Bronchial epithelial cell (primary cell): ENCODE data around the gene SCART1. TPM values are rescaled to one million over a fixed set of nuclear protein-coding genes. Genes with fewer than 3 reads are reported as not detected.
"Not testable (repeated sequence)": the region's sequence is repeated elsewhere in the genome, so short reads cannot be mapped to it uniquely, and the experiment has no call there.

Experiments used
- DNase-seq: peaks from one replicate; pipeline ENCODE4 v3.0.0-alpha.2; 2010; ENCODE audit warnings: low read depth
- FAIRE-seq: peaks from 2 replicates; lab custom pipeline; 2011; peaks lifted over from hg19 to GRCh38; lab: Jason Lieb, UNC
- H3K27me3 ChIP-seq: 2 replicates; pipeline ENCODE4 v1.5.1; 2011; ENCODE audit warnings: low read length; ENCODE audit not compliant: control insufficient read depth, insufficient read depth
- H3K36me3 ChIP-seq: 2 replicates; pipeline ENCODE4 v1.5.1; 2011; ENCODE audit warnings: low read length; ENCODE audit not compliant: control insufficient read depth, insufficient read depth
- H3K4me3 ChIP-seq: 2 replicates; pipeline ENCODE4 v1.5.1; 2011; ENCODE audit warnings: mild to moderate bottlenecking, low read depth, low read length, control low read depth
- total RNA-seq: library from RNA; depleted of rRNA; stranded (reverse); fragments of >200 nt; gene quantifications from 2 replicates; pipeline ENCODE4 v1.2.1, GENCODE V29; 2014
- TF ChIP-seq, protein P1 (sequence below): IDR thresholded peaks from 2 replicates; pipeline ENCODE4 v1.5.1; 2011; ENCODE audit warnings: mild to moderate bottlenecking, moderate library complexity, low read length, control low read depth, inconsistent platforms; ENCODE audit not compliant: insufficient read depth, severe bottlenecking

SCART1 gene
- total RNA-seq, 1 donor from 2014 or later, result 1.1 TPM

DNA sequence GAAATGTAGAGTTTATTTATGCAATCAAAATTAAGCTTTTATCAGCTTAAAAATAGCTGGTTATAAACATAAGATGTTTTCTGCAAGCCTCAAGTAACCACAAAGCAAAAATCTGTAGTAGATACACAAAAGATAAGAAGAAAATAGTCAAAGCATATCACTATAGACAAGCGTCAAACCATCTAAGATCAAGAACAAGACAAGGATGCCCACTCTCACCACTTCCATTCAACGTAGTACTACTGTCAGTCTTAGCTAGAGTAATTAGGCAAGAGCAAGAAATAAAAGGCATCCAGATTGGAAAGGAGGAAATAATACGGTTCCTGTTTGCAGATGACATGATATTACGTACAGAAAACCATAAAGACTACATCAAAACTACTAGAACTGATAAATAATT is 56.0 kb downstream of the SCART1 start:
- Histone ChIP-seq H3K27me3 (no peaks in the 10 kb centered on the region), H3K4me3 (no peak overlapping the region), H3K36me3 (no peaks in the 10 kb centered on the region)
- TF ChIP-seq, protein P1, sequence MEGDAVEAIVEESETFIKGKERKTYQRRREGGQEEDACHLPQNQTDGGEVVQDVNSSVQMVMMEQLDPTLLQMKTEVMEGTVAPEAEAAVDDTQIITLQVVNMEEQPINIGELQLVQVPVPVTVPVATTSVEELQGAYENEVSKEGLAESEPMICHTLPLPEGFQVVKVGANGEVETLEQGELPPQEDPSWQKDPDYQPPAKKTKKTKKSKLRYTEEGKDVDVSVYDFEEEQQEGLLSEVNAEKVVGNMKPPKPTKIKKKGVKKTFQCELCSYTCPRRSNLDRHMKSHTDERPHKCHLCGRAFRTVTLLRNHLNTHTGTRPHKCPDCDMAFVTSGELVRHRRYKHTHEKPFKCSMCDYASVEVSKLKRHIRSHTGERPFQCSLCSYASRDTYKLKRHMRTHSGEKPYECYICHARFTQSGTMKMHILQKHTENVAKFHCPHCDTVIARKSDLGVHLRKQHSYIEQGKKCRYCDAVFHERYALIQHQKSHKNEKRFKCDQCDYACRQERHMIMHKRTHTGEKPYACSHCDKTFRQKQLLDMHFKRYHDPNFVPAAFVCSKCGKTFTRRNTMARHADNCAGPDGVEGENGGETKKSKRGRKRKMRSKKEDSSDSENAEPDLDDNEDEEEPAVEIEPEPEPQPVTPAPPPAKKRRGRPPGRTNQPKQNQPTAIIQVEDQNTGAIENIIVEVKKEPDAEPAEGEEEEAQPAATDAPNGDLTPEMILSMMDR, result no peak
- DNase-seq (no peak), FAIRE-seq (no peak)

DNA sequence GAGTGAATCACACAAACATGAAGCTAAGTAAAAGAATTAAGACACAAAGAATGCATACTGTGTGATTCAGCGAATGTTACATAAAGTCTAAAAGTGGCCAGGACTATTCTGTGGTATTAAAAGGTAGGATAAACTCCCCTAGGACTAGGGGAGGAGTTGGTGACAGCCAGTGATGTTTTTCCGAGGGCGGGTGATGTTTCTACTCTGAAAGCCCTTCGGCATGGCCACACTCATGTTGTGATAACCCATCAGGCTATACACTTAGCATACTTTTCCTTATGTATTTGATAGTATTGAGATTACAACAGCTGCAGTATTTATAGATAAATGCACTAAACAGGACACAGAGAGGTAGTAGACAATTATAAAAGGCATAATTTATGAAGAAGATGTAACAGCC is 57.7 kb downstream of the SCART1 start:
- DNase-seq (no peak), FAIRE-seq (no peak)
- Histone ChIP-seq H3K27me3 (no peaks in the 10 kb centered on the region), H3K4me3 (no peak overlapping the region), H3K36me3 (no peaks in the 10 kb centered on the region)
- TF ChIP-seq, protein P1, result no peak

DNA sequence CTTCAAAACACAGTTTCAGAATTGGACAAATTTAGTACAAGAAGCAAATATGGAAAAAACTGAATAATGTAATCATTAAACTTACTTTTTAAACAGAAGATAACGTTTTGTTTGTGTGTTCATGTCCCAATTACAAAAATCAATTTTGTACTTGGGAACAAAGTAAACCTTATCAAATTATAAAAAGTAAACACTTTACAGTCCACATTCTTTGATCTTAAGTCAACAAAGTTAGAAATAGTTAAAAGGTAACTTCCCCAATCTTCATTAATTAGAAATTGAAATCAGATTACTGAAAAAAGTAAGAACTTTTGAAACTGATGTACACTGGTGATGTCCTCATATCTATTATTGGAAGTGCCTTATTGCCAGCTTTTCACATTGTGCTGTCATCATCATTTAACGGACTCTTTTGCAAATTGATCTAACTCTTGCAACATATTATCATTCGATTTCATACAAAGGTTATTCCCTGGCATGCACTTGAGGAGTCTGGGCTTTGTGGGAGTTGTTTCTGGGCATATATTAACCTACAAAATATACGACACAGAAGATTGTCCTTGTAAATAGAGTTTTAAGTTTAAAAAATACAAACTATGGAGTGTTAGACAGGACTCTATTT is 58.3 kb downstream of the SCART1 start:
- H3K27me3 ChIP-seq, result no peaks in the 10 kb centered on the region
- DNase-seq (no peak), FAIRE-seq (no peak)
- TF ChIP-seq, protein P1, result no peak
- H3K4me3 ChIP-seq, result no peak overlapping the region
- no peaks in the 10 kb centered on the region for H3K36me3 ChIP-seq

DNA sequence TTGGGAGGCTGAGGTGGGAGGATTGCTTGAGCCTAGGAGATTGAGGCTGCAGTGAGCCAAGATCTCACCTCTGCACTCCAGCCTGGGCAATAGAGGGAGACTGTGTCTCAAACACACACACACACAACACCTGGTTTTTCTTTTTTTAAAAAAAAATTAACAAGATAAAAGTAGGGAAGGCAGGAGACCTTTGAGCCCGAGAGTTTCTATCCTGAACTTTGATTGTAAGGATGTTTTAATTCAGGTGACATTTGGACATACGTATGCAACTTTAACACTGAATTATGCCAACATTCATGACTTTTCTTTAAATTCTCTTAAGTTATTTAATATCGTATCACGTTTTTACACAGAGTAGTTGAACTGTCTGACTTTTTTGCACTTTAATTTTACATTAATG is 61.7 kb downstream of the SCART1 start:
- FAIRE-seq (no peak), DNase-seq (no peak)
- no peak overlapping the region for H3K4me3 ChIP-seq
- no peaks in the 10 kb centered on the region for H3K27me3 ChIP-seq
- TF ChIP-seq, protein P1, result no peak
- H3K36me3 ChIP-seq, result no peaks in the 10 kb centered on the region

DNA sequence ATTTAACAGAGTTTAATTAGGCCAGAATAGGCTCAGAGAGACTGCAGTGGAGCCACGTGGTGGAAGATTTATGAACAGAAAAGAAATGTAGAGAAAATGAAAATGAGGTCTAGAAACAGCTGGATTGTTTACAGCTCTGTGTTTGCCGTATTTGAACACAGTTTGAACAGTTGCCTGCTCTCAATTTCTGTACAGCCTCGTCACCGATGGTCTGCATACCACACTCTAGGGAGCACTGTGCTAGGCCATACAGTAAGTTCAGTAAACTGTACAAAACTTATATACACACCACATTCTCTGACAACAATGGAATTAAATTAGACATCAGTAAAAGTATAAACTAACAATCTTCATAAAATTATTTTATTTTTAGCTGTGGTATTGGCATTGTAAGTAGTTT is 62.3 kb downstream of the SCART1 start:
- no peak for DNase-seq
- TF ChIP-seq, protein P1, result no peak
- no peak for FAIRE-seq
- Histone ChIP-seq H3K36me3 (no peaks in the 10 kb centered on the region), H3K27me3 (no peaks in the 10 kb centered on the region), H3K4me3 (no peak overlapping the region)

DNA sequence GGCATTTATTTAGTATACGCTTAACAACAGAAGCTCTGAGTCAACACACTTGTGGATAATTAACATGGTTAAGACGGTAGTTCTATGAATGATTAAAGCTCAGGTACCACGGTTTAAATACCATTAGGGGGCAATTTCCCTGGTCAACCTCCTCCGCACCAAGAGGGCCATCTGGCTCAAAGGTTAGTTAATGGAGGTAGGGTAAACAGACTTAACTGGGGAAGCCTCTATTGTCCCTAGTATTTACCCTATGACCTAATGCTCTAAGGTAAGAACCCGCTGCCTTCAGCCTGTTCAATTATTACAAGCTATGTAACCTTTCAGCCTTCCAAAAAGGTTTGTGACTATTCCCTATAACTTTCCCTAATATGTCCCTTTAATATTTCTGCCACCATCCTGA is 64.8 kb downstream of the SCART1 start:
- not testable (repeated sequence) for H3K4me3 ChIP-seq, FAIRE-seq, H3K27me3 ChIP-seq, DNase-seq, H3K36me3 ChIP-seq

Other genes starting within 250 kb of the SCART1 start
- gene UTF1, start 223.7 kb upstream of the SCART1 start, total RNA-seq, result not detected in 2 replicates
- gene VENTX, start 216.1 kb upstream of the SCART1 start, total RNA-seq, result not detected in 2 replicates
- 34.2 and 41.6 TPM in 2 replicates for gene ADAM8, start 177.1 kb upstream of the SCART1 start, total RNA-seq
- gene TUBGCP2, start 145.1 kb upstream of the SCART1 start, total RNA-seq, result 42.4 and 43.3 TPM in 2 replicates
- 16.4 and 23.2 TPM in 2 replicates for gene ZNF511, start 145.0 kb upstream of the SCART1 start, total RNA-seq
- gene CALY, start 117.0 kb upstream of the SCART1 start, total RNA-seq, result not detected in 2 replicates
- gene PRAP1, start 106.6 kb upstream of the SCART1 start, total RNA-seq, result not detected in 2 replicates
- gene FUOM, start 95.9 kb upstream of the SCART1 start, total RNA-seq, result 16.8 and 23.2 TPM in 2 replicates
- gene ECHS1, start 80.6 kb upstream of the SCART1 start, total RNA-seq, result 44.8 and 49.0 TPM in 2 replicates
- 5.0 and 9.6 TPM in 2 replicates for gene PAOX, start 74.7 kb upstream of the SCART1 start, total RNA-seq
- gene MTG1, start 59.8 kb upstream of the SCART1 start, total RNA-seq, result 20.5 and 32.6 TPM in 2 replicates
- not detected in 2 replicates for gene SPRN, start 29.3 kb upstream of the SCART1 start, total RNA-seq
- gene CYP2E1, start 73.4 kb downstream of the SCART1 start, total RNA-seq, result under 0.01 and 0.26 TPM in 2 replicates
- gene SYCE1, start 111.6 kb downstream of the SCART1 start, total RNA-seq, result not detected in 2 replicates
- not detected in 2 replicates for gene FRG2B, start 172.8 kb downstream of the SCART1 start, total RNA-seq